ENCODE results near the gene P2RX5.
"Not testable (repeated sequence)": the region's sequence is repeated elsewhere in the genome, so short reads cannot be mapped to it uniquely, and the experiment has no call there.

P2RX5 gene

DNA sequence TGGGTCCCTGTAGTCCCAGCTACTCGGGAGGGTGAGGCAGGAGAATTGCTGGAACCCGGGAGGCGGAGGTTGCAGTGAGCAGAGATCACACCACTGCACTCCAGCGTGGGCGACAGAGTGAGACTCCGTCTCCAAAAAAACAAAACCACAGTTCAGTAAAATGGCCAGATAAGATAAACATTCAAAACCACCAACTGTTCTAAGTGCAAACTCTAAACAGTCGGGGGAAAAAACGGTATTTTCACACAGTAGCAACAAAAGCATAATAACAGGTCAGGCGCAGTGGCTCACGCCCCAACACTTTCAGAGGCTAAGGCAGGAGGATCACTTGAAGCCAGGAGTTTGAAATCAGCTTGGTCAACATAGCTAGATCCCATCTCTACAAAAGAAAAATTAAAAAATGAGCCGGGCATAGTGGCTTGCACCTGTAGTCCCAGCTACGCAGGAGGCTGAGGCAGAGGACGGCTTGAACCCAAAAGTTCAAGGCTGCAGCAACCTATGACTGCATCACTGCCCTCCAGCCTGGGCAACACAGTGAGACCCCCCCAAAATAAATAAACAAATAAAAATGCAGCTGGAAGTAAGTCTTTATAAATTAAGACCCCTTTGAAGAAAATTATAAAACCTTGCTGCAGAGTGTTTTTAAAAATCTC lies 17.0 kb upstream of the P2RX5 start:
- no peak for DNase-seq (ENCODE audit: insufficient read length, low spot score)
- FAIRE-seq = no peak

GRCh38 chr17:3710951-3711383 lies 15.0 kb upstream of the P2RX5 start:
- FAIRE-seq (no peak), DNase-seq (ENCODE audit: insufficient read length, low spot score) (peak; percentile 52)

DNA sequence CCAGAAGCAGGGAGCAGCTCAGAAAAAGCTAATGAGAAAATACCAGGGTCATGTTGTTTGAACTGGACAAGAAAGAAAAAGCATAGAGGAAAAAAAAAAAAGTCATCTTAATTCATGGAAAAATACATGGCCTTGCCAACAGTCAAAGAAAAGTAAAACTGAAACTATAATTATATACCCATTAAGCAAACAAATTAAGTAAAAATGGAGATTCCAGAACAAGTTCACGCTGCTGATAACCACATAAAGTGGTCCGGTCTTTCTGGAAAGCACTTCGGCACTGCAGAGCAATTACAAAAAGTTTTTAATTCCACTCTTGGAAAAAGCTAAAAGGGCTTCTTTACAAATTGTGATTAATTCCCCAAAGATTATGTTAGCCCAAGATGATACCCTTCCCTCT lies 12.4 kb upstream of the P2RX5 start:
- FAIRE-seq (no peak), DNase-seq (ENCODE audit: insufficient read length, low spot score) (no peak)

DNA sequence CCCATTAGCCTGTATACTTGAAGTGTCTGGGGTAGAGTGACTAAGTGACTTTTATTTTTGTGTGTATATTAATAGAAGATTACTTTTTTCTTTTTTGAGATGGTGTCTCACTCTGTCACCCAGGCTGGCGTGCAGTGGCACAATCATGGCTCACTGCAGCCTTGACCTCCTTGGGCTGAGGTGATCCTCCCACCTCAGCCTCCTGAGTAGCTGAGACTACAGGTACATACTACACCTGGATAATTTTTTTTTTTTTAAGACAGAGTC lies 9.7 kb upstream of the P2RX5 start:
- DNase-seq (ENCODE audit: insufficient read length, low spot score); FAIRE-seq: not testable (repeated sequence)

DNA sequence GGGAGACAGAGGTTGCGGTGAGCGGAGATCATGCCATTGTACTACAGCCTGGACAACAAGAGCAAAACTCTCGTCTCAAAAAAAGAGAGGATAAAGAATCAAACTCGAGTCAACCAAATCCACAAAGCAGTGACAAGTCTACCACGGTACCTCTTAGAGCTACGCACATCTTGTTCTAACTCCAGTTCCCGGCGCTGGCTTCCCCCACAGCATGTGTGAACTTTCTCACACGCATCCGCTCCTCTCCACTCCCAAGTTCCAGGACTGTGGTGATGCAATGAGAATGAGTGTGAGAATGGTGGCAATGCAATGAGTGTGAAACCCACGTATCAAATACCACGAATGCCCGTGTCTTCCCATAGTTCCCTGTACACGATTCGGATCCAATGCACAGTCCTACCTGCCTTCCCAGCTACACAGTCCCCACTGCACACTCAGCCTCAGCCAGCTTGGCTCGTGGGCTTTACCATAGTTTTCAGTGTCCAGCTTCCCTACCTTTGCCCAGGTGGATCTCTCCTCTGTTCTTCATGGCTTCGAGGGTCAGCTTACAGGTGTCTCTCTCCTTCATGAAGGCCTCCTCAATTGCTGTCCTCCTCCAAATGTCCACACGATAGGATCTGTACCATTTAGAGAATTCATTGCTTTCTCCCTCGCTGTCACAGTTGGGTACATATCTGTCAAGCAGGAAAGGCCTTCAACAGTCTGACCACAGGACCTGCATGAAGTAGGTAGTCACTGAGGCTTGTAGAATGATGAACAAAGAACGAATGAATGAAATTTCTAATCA lies 9.2 kb upstream of the P2RX5 start:
- DNase-seq (ENCODE audit: insufficient read length, low spot score) = no peak
- no peak for FAIRE-seq

DNA sequence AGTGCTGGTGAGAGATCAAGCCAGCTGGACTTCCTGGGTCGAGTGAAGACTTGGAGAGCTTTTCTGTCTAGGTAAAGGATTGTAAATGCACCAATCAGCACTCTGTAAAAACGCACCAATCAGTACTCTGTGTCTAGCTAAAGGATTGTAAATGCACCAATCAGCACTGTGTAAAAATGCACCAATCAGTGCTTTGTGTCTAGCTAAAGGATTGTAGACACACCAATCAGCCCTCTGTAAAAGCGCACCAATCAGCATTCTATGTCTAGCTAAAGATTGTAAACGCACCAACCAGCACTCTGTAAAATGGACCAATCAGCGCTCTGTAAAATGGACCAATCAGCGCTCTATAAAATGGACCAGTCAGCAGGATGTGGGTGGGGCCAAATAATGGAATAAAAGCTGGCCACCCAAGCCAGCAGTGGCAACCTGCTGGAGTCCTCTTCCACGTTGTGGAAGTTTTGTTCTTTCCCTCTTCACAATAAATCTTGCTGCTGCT lies 6.1 kb upstream of the P2RX5 start:
- FAIRE-seq; DNase-seq (ENCODE audit: insufficient read length, low spot score): not testable (repeated sequence)

DNA sequence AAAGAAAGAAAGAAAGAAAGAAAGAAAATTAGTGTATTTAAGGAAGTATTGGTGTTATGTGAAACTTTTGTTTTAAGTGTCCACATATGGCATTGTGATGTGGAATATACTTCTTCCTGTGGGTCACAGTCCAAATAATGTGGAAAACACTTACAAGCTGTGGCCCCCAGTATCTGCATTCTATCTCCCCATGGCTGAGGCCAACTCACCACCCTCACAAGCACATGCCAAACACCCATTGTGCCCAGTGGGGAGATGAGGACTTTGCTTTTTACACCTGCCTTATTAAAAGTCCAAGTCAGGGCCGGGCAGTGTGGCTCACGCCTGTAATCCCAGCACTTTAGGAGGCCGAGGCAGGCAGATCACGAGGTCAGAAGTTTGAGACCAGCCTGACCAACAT lies 4.0 kb upstream of the P2RX5 start:
- FAIRE-seq (no peak), DNase-seq (ENCODE audit: insufficient read length, low spot score) (no peak)

GRCh38 chr17:3698139-3698538 lies 2.2 kb upstream of the P2RX5 start:
- FAIRE-seq = no peak
- no peak for DNase-seq (ENCODE audit: insufficient read length, low spot score)

- no peak for DNase-seq (ENCODE audit: insufficient read length, low spot score)
- no peak for FAIRE-seq
Measured at GRCh38 chr17:3697103-3697476, 1.1 kb upstream of the P2RX5 start.

- DNase-seq (ENCODE audit: insufficient read length, low spot score) (no peak), FAIRE-seq (peak; percentile 28)
Measured at GRCh38 chr17:3695129-3695722, 729 bp downstream of the P2RX5 start.

DNA sequence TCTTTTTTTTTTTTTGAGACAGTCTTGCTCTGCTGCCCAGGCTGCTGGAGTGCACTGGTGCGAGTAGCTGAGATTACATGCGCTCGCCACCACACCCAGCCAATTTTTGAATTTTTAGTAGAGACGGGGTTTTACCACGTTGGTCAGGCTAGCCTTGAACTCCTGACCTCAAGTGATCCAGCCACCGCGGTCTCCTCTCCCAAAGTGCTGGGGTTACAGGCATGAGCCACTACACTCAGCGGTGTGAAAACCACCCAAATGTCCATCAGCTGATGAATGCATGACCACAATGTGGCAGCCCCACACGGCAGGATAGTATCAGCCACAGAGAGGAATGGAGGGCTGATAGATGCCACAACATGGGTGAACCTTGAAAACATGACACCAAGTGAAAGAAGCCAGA lies 2.1 kb downstream of the P2RX5 start:
- FAIRE-seq = no peak
- DNase-seq (ENCODE audit: insufficient read length, low spot score) = no peak

DNA sequence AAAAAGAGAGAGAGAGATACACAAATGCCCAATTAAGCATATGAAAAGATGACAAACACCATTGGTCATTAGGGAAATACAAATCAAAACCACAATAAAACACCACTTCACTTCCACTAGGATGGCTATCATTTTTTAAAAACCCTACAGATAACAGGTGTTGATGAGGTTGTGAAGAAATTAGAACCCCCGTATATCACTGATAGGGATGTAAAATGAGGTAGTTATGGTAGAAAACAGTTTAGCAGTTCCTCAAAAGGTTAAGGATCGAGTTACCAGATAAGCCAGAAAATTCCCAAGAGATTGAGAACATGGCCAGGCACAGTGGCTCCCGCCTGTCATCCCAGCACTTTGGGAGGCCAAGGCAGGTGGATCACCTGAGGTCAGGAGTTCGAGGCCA lies 2.8 kb downstream of the P2RX5 start:
- FAIRE-seq (no peak), DNase-seq (ENCODE audit: insufficient read length, low spot score) (no peak)

DNA sequence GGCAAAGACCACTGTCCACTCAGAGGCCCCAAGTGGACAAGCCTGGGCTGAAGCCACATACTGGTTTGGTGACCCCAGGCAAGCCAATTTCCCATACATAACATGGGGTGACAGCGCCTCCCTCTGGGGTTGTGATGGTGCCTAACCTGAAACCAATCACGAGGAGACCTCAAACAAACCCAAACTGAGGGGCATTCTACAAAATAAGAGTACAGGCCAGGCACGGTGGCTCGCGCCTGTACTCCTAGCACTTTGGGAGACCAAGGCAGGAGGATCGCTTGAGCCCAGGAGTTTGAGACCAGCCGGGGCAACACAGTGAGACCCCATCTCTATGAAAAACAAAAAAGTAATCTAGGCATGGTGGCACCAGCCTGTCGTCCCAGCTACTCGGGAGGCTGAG lies 3.6 kb downstream of the P2RX5 start:
- no peak for DNase-seq (ENCODE audit: insufficient read length, low spot score)
- no peak for FAIRE-seq

DNA sequence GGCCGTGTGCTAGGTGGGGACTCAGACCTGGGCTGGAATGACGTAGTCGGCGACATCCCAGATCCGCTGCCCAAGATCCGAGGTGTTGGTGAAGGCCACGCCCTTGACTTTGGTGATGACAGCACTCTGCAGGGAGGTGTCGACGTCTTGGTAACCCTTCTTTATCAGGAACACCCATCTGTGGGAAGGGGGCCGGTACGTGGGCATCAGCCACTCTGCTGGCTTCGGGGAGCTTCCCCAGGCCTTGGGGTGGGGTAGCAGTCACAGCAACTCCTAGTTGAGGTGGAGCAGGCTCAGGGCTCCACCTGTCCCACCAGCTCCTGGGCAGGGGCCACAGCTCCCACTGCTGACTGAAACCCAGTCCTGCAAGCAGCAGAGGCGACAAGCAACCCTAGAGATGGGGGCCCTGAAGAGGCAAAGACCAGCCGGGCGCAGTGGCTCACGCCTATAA lies 4.3 kb downstream of the P2RX5 start:
- no peak for DNase-seq (ENCODE audit: insufficient read length, low spot score)
- FAIRE-seq = no peak

DNA sequence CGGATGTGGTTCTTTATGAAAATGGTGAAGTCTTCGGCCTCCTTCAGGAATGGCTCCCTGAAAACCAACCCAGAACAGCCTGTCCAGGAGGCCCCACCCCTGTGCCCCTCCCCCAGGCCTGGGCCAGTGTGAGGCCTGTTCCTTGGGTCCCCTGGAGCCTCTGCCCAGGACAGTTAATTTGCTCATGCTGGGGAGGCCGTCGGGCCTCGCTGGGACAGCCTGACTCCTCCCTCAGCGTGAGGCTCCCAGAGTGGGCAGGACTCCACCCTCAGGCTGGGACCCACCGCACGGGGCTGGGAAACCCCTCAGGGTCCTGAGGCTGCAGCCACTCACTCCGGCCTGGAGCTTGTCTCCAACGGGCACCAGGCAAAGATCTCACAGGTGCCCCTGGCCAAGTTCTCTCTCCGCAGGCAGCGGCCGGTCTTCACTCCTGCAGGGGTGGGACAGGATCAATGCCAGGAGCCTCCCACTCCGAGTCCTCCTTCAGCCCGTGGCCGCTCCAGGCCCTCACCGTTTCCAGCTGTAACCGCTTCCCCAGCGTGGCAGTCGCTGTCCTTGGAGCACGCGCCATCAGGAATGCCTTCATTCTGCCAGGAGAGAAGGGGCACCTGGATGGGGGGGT lies 5.8 kb downstream of the P2RX5 start:
- no peak for FAIRE-seq

DNA sequence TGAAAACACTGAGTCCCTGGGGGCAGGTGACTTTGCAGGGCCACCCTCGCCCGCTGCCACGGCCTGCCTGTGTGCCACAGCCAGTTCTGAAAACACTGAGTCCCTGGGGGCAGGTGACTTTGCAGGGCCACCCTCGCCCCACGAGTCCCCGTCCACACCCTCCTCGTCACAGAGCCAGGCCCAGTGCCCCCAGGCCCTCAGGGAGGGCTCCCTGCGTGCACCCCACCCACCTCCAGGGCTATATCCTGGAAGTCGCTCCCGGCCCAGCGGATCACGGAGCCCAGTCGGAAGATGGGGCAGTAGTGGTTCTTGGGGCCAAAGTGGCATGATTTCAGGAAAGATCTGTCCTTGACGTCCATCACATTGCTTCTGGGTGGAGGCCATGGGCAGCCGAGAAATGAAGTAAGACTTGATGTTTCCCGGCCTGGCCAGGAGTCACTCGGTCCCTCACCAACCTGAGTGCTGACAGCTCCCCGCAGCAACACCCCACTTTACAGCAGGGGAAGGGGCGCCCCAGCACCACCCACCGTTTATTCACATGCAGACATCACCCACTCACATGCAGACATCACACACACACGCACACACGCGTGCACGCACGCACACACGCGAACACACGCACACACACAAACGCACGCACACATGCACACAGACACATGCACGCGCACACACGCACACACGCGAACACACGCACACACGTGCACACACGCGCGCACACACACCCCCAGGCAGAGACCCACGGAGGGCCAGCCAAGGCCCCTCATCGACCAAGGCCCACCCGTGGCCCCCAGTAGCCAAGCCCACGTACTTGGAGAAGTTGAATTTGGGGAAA lies 6.5 kb downstream of the P2RX5 start:
- FAIRE-seq = peak; percentile 89
- no peak for DNase-seq (ENCODE audit: insufficient read length, low spot score)

More for the DNA sequence above, 5.8 kb downstream of the P2RX5 start:
- DNase-seq (ENCODE audit: insufficient read length, low spot score) = no peak

DNA sequence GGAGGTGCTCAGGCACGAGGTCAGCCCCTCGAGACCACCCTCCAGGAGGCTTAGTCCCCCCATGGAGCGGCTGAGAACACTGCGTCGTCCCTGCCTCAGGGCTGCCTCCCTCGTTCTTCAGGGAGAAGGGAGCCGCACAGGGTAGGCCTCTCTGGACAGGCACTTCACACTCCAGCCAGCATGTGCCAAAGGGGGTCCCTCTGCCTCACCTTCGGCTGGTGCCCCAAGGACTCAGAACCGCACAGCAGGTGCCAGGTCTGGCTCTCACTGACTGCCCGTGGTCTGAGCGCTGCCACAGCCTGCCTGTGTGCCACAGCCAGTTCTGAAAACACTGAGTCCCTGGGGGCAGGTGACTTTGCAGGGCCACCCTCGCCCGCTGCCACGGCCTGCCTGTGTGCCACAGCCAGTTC lies 7.1 kb downstream of the P2RX5 start:
- DNase-seq (ENCODE audit: insufficient read length, low spot score) = no peak
- FAIRE-seq = no peak

DNA sequence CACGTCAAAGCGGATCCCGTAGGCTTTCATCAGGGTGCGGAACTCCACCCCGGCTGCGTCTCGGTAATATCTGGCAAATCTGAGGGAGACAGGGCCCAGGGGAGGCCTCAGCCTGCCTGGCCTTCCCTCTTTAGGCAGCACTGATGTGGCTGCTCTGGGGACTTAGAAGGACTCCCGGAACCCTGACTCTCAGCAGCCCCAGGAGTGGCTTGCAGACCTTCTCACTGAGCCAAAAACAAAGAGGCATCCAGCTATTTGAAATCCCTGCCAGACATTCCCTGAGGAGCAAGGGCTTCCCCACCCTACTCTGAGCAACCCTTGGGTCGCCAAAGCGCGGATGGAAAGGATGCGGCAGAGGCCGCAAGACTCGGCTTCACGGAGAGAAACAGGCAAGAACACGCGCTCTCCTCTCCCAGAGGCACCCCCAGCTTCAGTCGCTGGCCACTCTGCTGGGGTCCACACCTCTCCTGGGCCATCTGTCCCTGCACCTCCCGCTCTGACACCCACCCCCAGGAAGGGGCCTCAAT lies 7.9 kb downstream of the P2RX5 start:
- no peak for DNase-seq (ENCODE audit: insufficient read length, low spot score)
- FAIRE-seq = no peak

- no peak for DNase-seq (ENCODE audit: insufficient read length, low spot score)
- FAIRE-seq = no peak
Measured at GRCh38 chr17:3685174-3685573, 10.8 kb downstream of the P2RX5 start.

GRCh38 chr17:3683054-3683511 lies 12.9 kb downstream of the P2RX5 start:
- peak; percentile 75 for FAIRE-seq
- DNase-seq (ENCODE audit: insufficient read length, low spot score) = peak; percentile 81
